ENCODE results near the gene ZBTB16. TPM values are rescaled to one million over a fixed set of nuclear protein-coding genes. Genes with fewer than 3 reads are reported as not detected.

Gene ZBTB16
- total RNA-seq, 1 donor: 23.3 TPM

DNA sequence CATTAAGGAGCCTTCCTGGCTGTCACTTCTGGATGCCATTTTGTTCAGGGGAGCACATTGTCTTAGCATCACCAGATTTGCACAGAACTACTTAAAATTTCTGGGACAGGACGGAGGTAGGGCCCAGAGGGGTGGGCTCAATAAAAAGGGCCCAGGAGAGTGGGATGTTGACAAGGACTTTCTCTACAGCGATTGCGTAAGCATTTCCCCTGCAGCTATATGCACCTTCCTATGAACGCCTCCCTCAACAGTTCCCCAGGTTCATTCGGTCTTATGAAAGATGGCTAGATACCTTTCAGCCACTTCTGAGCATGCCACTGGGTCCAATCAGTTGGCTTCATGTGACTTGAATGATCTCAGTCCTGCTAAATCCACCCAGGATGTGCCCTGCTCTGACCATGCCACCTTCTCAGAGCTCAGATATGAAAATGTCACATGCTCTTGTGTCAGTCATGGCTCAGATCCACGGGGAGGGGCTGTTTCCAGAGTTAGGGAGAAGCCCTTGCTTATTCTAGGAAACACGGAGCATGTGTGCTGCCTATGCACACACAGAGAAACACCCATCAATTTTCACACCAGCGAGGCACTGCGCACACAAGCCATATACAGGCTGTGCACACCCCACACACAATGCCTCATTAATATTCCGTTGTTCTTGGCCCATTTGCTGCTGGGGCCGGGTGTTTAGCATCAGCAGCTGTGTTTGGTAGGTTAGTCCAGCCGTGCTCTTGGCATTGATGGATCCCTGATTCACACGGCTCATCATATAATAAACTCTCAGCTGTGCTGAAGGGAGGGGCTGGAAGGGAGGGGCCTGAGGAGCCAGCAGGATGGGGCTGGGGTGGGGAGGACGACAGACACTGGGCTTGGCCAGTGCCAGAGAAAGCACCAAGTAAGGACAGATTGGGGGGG is 184.2 kb downstream of the ZBTB16 start:
- no peaks in the 10 kb centered on the region for H3K27me3 ChIP-seq (ENCODE audit: insufficient read depth, low read length)
- no peaks in the 10 kb centered on the region for H3K9me3 ChIP-seq (ENCODE audit: low read depth, low read length)
- no peak overlapping the region for H3K4me3 ChIP-seq (ENCODE audit: low read length)
- H3K4me1 ChIP-seq (ENCODE audit: insufficient read depth, low read length): no peaks in the 10 kb centered on the region

DNA sequence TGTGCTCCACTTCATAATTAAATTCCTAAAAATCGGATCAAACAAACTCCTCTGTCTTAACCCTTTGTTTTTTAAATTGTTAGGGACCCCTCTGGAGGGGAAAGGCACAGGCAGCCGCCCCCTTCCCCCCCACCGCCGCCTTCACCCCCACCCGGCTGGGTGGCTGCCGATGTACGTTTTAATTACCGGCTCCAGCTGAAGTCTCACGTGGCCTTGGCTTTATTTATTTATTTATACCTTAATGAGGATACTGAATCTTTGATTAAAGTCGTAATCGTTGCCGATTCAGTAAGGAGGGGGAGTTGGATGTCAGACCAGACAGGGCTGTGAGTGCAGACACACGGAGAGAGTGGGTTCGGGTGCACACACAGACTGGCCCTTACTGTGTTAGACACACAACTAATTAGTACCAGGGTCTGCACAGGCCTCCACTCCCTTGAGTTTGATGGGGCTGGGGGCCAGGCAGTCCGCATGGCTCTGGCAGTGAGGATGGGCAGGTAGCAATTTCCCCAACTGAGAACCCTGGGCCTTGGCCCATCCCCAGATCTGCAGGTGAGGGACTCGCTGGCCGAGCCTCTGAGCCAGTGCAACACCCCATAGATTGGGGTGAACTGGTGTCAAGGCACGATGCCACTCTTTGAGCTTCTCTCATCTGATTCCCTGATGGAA is 185.3 kb downstream of the ZBTB16 start:
- Histone ChIP-seq H3K4me1 (ENCODE audit: insufficient read depth, low read length) (no peaks in the 10 kb centered on the region), H3K27me3 (ENCODE audit: insufficient read depth, low read length) (no peaks in the 10 kb centered on the region), H3K9me3 (ENCODE audit: low read depth, low read length) (no peaks in the 10 kb centered on the region), H3K4me3 (ENCODE audit: low read length) (no peak overlapping the region)

DNA sequence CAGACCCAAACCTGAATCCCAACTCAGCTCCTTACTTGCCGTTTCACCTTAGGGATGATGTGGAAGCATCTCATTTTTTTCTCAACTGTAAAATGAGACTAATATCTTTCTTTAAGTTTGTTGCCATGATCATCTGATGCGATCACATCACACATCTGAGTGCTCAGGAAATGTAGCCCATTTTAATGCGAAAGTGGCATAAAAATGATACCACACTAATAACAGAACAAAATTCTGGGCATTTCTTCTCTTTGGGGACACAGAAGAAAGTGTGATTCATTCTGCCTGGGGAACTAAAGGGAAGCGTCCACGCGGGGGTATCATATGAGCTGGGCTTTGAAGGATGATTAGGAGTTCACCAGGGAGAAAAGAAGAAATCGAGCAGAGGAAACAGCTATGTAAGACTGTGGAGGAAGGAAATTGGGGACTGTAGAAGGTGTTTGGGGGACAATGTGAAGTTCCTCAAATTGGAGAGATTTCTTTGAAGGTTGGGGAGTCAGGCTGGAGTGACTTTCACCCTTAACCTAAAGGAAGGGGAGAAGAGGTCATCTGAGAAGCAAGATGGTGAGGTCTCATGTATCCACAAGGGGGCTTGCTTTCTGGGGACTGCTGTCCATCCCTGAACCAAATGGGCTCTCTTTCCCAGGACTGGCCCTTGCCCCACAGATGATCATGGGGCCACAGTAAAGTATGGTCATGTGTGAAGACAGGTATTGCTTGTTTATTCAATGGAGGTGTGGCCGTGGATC is 187.0 kb downstream of the ZBTB16 start:
- Histone ChIP-seq H3K9me3 (ENCODE audit: low read depth, low read length) (no peaks in the 10 kb centered on the region), H3K4me3 (ENCODE audit: low read length) (no peak overlapping the region), H3K27me3 (ENCODE audit: insufficient read depth, low read length) (no peaks in the 10 kb centered on the region), H3K4me1 (ENCODE audit: insufficient read depth, low read length) (no peaks in the 10 kb centered on the region)

DNA sequence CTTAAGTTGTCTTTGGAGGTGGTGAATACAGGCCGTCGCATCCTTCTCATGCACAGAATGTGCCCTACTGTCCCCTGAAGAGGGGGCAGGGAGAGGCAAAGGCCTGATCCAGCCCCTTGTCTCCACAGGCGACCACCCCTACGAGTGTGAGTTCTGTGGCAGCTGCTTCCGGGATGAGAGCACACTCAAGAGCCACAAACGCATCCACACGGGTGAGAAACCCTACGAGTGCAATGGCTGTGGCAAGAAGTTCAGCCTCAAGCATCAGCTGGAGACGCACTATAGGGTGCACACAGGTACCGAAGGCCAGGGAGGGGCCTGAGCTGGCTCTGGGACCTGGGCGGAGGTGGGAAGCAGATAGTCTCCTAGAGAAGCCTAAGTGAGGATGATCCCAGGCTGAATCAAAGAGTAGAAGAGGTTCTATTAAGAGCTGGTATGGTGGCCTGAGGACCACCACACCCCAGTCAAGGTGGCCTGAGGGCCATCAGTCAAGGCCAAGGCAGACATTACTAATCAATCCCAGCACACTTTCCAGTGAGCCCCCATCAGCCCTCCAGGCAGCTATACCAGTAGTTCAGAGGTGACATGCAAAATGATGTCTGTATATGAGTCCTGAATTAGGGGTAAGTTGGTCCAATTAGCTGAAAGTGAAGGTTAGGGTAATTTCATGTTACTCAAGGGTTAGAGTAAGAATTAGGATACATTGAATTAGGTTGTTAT is 187.7 kb downstream of the ZBTB16 start:
- Histone ChIP-seq H3K4me1 (ENCODE audit: insufficient read depth, low read length) (no peaks in the 10 kb centered on the region), H3K9me3 (ENCODE audit: low read depth, low read length) (no peaks in the 10 kb centered on the region), H3K4me3 (ENCODE audit: low read length) (no peak overlapping the region), H3K27me3 (ENCODE audit: insufficient read depth, low read length) (no peaks in the 10 kb centered on the region)

- Histone ChIP-seq H3K4me1 (ENCODE audit: insufficient read depth, low read length) (no peaks in the 10 kb centered on the region), H3K9me3 (ENCODE audit: low read depth, low read length) (no peaks in the 10 kb centered on the region), H3K4me3 (ENCODE audit: low read length) (no peak overlapping the region), H3K27me3 (ENCODE audit: insufficient read depth, low read length) (no peaks in the 10 kb centered on the region)
These were observed 190.7 kb downstream of the ZBTB16 start for GRCh38 chr11:114250180-114250579.

GRCh38 chr11:114250993-114251814 is 191.7 kb downstream of the ZBTB16 start:
- Histone ChIP-seq H3K27me3 (ENCODE audit: insufficient read depth, low read length) (no peaks in the 10 kb centered on the region), H3K4me1 (ENCODE audit: insufficient read depth, low read length) (no peaks in the 10 kb centered on the region), H3K4me3 (ENCODE audit: low read length) (no peak overlapping the region), H3K9me3 (ENCODE audit: low read depth, low read length) (no peaks in the 10 kb centered on the region)

DNA sequence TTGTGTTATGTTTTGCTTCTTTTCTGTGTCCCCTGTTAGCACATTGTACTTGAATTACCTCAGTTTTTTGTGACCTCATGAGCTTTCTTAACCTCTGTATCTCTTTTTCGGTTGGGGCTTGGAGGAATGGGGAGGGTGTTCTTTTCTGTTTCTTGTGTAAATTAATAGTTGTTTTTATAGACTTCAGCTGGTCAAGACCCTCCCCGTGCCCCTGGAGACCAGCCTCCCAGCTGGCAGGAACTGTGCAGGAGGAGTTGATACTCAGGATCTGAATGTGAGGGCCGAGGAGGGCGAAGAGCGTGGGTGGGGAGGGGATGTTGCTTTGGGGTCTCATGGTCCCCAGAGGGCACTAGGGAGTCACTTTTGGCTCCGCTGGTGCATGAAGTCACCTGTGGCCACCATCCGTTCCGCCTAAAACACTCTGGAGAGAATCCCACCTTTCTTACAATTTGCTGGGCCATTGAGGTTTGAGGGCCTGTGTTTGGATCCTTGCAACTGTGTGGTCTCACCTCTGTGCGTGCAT is 192.4 kb downstream of the ZBTB16 start:
- Histone ChIP-seq H3K4me3 (ENCODE audit: low read length) (no peak overlapping the region), H3K27me3 (ENCODE audit: insufficient read depth, low read length) (no peaks in the 10 kb centered on the region), H3K9me3 (ENCODE audit: low read depth, low read length) (no peaks in the 10 kb centered on the region), H3K4me1 (ENCODE audit: insufficient read depth, low read length) (no peaks in the 10 kb centered on the region)

DNA sequence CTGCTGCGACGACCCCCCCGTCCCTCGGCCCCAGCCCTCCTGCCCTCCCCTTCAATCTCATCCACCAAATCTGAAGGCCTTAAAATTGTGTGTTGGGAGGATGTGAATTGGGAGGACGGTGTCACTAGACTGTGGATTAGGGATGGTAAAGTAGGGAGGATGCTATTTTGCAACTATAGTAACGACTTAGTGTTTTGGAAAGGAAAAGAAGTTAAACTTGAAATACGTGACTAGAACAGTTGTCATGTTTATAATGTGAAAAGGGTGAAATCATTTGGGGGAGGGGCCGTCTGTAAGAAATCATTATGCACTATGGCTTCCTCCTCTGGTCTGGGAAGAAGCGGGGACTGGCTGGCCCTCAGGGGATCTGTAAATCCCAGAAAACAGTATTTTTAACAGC is 193.3 kb downstream of the ZBTB16 start:
- Histone ChIP-seq H3K4me3 (ENCODE audit: low read length) (no peak overlapping the region), H3K9me3 (ENCODE audit: low read depth, low read length) (no peaks in the 10 kb centered on the region), H3K27me3 (ENCODE audit: insufficient read depth, low read length) (no peaks in the 10 kb centered on the region), H3K4me1 (ENCODE audit: insufficient read depth, low read length) (no peaks in the 10 kb centered on the region)

DNA sequence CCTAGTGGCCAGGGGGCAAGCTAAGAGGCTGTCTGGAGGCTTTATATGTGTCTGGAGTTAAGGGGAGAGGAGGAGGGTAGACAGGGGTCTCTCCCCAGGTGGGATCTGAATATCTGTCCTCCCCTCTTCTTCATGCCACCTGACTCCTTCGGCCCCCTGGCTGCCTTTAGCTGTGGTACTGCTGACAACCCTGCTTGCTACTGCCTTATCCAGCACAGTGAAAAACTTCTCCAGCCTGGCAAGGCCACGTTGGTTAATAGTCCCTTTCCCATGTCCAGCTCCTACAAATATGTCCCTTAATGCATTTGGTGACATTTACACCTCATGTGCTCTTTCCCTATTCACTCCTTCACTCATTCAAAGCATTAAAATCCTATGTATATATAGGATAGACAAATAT is 194.3 kb downstream of the ZBTB16 start:
- peaks cover 5% of the 10 kb centered on the region for H3K4me1 ChIP-seq (ENCODE audit: insufficient read depth, low read length)
- no peak overlapping the region for H3K4me3 ChIP-seq (ENCODE audit: low read length)
- H3K9me3 ChIP-seq (ENCODE audit: low read depth, low read length): no peaks in the 10 kb centered on the region
- no peaks in the 10 kb centered on the region for H3K27me3 ChIP-seq (ENCODE audit: insufficient read depth, low read length)

GRCh38 chr11:114254571-114255146 is 195.1 kb downstream of the ZBTB16 start:
- Histone ChIP-seq H3K4me3 (ENCODE audit: low read length) (no peak overlapping the region), H3K27me3 (ENCODE audit: insufficient read depth, low read length) (no peaks in the 10 kb centered on the region), H3K4me1 (ENCODE audit: insufficient read depth, low read length) (peaks cover 9% of the 10 kb centered on the region), H3K9me3 (ENCODE audit: low read depth, low read length) (no peaks in the 10 kb centered on the region)

DNA sequence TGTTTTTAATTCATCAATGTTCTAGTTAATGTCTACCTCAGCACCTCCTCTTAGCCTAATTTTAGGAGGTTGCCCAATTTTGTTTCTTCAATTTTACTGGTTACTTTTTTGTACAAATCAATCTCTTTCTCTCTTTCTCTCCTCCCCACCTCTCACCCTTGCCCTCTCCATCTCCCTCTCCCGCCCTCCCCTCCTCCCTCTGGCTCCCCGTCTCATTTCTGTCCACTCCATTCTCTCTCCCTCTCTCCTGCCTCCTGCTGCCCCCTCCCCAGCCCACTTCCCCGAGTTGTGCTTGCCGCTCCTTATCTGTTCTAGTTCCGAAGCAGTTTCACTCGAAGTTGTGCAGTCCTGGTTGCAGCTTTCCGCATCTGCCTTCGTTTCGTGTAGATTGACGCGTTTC is 195.8 kb downstream of the ZBTB16 start:
- H3K4me1 ChIP-seq (ENCODE audit: insufficient read depth, low read length): peaks cover 14% of the 10 kb centered on the region
- no peaks in the 10 kb centered on the region for H3K9me3 ChIP-seq (ENCODE audit: low read depth, low read length)
- no peak overlapping the region for H3K4me3 ChIP-seq (ENCODE audit: low read length)
- no peaks in the 10 kb centered on the region for H3K27me3 ChIP-seq (ENCODE audit: insufficient read depth, low read length)

DNA sequence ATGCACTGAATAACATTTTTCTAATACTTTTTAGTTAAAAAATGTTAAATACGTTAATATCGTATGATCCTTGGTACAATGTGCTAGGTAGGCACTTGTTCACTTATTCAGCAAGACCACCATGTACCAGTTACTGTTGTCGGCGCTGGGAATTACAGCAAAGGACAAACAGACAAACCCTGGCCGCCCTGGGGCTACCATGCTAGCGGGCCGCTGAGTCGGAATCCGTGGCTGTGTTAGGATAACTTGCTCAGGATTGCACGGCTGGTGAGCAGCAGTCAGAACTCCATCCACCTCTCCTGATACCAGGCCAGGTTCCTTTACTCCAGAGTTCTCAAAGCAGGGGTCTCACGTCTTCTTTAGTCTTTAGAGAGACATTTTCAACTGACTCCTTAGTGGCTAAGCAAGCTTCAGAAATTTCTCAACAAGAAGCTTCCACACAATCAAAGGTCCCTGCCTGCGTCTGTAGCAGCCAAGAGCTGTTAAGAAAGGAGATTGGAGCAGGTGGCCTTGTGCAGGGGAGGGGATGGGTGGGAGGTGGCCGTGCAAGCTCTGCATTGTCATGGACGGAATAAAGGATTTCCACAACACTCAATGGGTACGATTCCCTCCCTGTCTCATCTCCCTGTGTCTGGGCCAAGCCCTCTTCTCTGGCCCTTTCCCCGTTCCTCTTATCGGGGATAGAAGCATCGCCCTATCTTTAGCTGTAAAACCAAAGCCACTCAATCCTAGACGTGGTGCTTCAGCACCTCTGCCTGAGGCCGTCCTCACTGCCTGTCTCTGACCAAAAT is 196.9 kb downstream of the ZBTB16 start:
- H3K9me3 ChIP-seq (ENCODE audit: low read depth, low read length): no peaks in the 10 kb centered on the region
- peaks cover 21% of the 10 kb centered on the region for H3K4me1 ChIP-seq (ENCODE audit: insufficient read depth, low read length)
- no peaks in the 10 kb centered on the region for H3K27me3 ChIP-seq (ENCODE audit: insufficient read depth, low read length)
- H3K4me3 ChIP-seq (ENCODE audit: low read length): no peak overlapping the region

DNA sequence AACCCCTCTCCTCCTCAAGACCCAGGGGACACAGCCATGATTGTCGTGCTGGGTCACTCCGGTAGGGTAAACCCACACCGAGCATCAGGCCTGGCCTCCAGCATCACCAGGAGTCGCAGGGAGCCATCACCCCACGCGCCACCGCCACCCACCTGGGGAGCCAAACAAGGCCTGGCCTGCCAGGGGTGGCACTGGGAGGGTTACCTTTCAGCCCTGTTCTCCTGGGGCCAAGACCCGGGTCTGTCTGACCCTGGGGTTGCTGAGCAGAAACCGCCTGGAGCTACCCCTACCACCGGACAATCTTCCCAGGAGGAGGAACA is 197.4 kb downstream of the ZBTB16 start:
- Histone ChIP-seq H3K27me3 (ENCODE audit: insufficient read depth, low read length) (no peaks in the 10 kb centered on the region), H3K4me3 (ENCODE audit: low read length) (no peak overlapping the region), H3K4me1 (ENCODE audit: insufficient read depth, low read length) (peaks cover 21% of the 10 kb centered on the region), H3K9me3 (ENCODE audit: low read depth, low read length) (no peaks in the 10 kb centered on the region)
